Measurements from ENCODE around the gene SLC4A11. TPM values are rescaled to one million over a fixed set of nuclear protein-coding genes. Genes with fewer than 3 reads are reported as not detected.

The SLC4A11 gene
- total RNA-seq, 1 donor from 2014 or later: 6.6 TPM

- H3K27me3 Mint-ChIP-seq (ENCODE audit: low read depth, unreplicated experiment): peaks cover 9% of the 10 kb centered on the region
These were observed 7.9 kb downstream of the SLC4A11 start for GRCh38 chr20:3231116-3231515.

GRCh38 chr20:3229798-3230197 lies 9.2 kb downstream of the SLC4A11 start:
- no peak overlapping the region for H3K4me3 Mint-ChIP-seq (ENCODE audit: unreplicated experiment)
- Histone ChIP-seq H3K9ac (ENCODE audit: low read length) (no peak overlapping the region), H3K4me3 (ENCODE audit: insufficient read depth, low read depth, low read length) (no peak overlapping the region), H3K4me1 (ENCODE audit: insufficient read depth, low read length) (no peaks in the 10 kb centered on the region), H3K36me3 (ENCODE audit: insufficient read depth, low read length) (no peaks in the 10 kb centered on the region), H3K27ac (ENCODE audit: low read depth, low read length) (no peak overlapping the region), H3K27me3 (ENCODE audit: insufficient read depth, low read length) (no peaks in the 10 kb centered on the region), H4K20me1 (ENCODE audit: insufficient read depth, low read length) (no peaks in the 10 kb centered on the region), H3K9me3 (ENCODE audit: insufficient read depth, low read depth, low read length) (no peaks in the 10 kb centered on the region), H3K4me2 (ENCODE audit: low read length) (no peak overlapping the region), H2AFZ (ENCODE audit: low read depth, low read length) (no peak overlapping the region), H3K79me2 (ENCODE audit: insufficient read depth, low read length) (no peaks in the 10 kb centered on the region)
- no peak overlapping the region for H3K27ac Mint-ChIP-seq (ENCODE audit: unreplicated experiment)
- peaks cover 9% of the 10 kb centered on the region for H3K36me3 Mint-ChIP-seq (ENCODE audit: low read depth, unreplicated experiment)
- no peaks in the 10 kb centered on the region for H3K9me3 Mint-ChIP-seq (ENCODE audit: unreplicated experiment)
- H3K27me3 Mint-ChIP-seq (ENCODE audit: low read depth, unreplicated experiment): peaks cover 4% of the 10 kb centered on the region
- no peak for DNase-seq (ENCODE audit: low read depth)
- FAIRE-seq: no peak
- TF ChIP-seq CTCF (IDR thresholded peaks at IDR 0.05; ENCODE audit: insufficient read depth, low read depth, low read length) (no peak), EZH2 (IDR thresholded peaks at IDR 0.05; ENCODE audit: insufficient read depth, low read length) (no peak)
- peaks cover 6% of the 10 kb centered on the region for H3K4me1 Mint-ChIP-seq (ENCODE audit: low read depth, unreplicated experiment)

More at GRCh38 chr20:3231116-3231515, 7.9 kb downstream of the SLC4A11 start:
- Histone ChIP-seq H3K27me3 (ENCODE audit: insufficient read depth, low read length) (no peaks in the 10 kb centered on the region), H3K9me3 (ENCODE audit: insufficient read depth, low read depth, low read length) (no peaks in the 10 kb centered on the region), H3K79me2 (ENCODE audit: insufficient read depth, low read length) (no peaks in the 10 kb centered on the region), H3K4me3 (ENCODE audit: insufficient read depth, low read depth, low read length) (no peak overlapping the region), H3K4me2 (ENCODE audit: low read length) (no peak overlapping the region), H3K4me1 (ENCODE audit: insufficient read depth, low read length) (no peaks in the 10 kb centered on the region), H3K9ac (ENCODE audit: low read length) (no peak overlapping the region), H2AFZ (ENCODE audit: low read depth, low read length) (no peak overlapping the region), H3K27ac (ENCODE audit: low read depth, low read length) (no peak overlapping the region), H3K36me3 (ENCODE audit: insufficient read depth, low read length) (no peaks in the 10 kb centered on the region), H4K20me1 (ENCODE audit: insufficient read depth, low read length) (peaks cover 7% of the 10 kb centered on the region)
- Mint-ChIP-seq H3K9me3 (ENCODE audit: unreplicated experiment) (no peaks in the 10 kb centered on the region), H3K27ac (ENCODE audit: unreplicated experiment) (no peak overlapping the region), H3K4me1 (ENCODE audit: low read depth, unreplicated experiment) (peaks cover 6% of the 10 kb centered on the region), H3K36me3 (ENCODE audit: low read depth, unreplicated experiment) (peaks cover 11% of the 10 kb centered on the region), H3K4me3 (ENCODE audit: unreplicated experiment) (no peak overlapping the region)
- TF ChIP-seq CTCF (IDR thresholded peaks at IDR 0.05; ENCODE audit: insufficient read depth, low read depth, low read length): no peak
- no peak for TF ChIP-seq EZH2 (IDR thresholded peaks at IDR 0.05; ENCODE audit: insufficient read depth, low read length)
- DNase-seq (ENCODE audit: low read depth) (no peak), FAIRE-seq (no peak)

GRCh38 chr20:3229158-3229557 lies 9.8 kb downstream of the SLC4A11 start:
- Histone ChIP-seq H3K27ac (ENCODE audit: low read depth, low read length) (no peak overlapping the region), H4K20me1 (ENCODE audit: insufficient read depth, low read length) (no peaks in the 10 kb centered on the region), H3K4me3 (ENCODE audit: insufficient read depth, low read depth, low read length) (no peak overlapping the region), H3K4me2 (ENCODE audit: low read length) (no peak overlapping the region), H3K4me1 (ENCODE audit: insufficient read depth, low read length) (no peaks in the 10 kb centered on the region), H3K27me3 (ENCODE audit: insufficient read depth, low read length) (no peaks in the 10 kb centered on the region), H3K9me3 (ENCODE audit: insufficient read depth, low read depth, low read length) (no peaks in the 10 kb centered on the region), H3K36me3 (ENCODE audit: insufficient read depth, low read length) (no peaks in the 10 kb centered on the region), H3K9ac (ENCODE audit: low read length) (no peak overlapping the region), H2AFZ (ENCODE audit: low read depth, low read length) (no peak overlapping the region), H3K79me2 (ENCODE audit: insufficient read depth, low read length) (no peaks in the 10 kb centered on the region)
- no peak for FAIRE-seq
- no peak for DNase-seq (ENCODE audit: low read depth)
- Mint-ChIP-seq H3K27me3 (ENCODE audit: low read depth, unreplicated experiment) (no peaks in the 10 kb centered on the region), H3K27ac (ENCODE audit: unreplicated experiment) (no peak overlapping the region), H3K9me3 (ENCODE audit: unreplicated experiment) (no peaks in the 10 kb centered on the region), H3K4me3 (ENCODE audit: unreplicated experiment) (no peak overlapping the region), H3K36me3 (ENCODE audit: low read depth, unreplicated experiment) (peaks cover 6% of the 10 kb centered on the region), H3K4me1 (ENCODE audit: low read depth, unreplicated experiment) (peaks cover 6% of the 10 kb centered on the region)
- TF ChIP-seq EZH2 (IDR thresholded peaks at IDR 0.05; ENCODE audit: insufficient read depth, low read length) (no peak), CTCF (IDR thresholded peaks at IDR 0.05; ENCODE audit: insufficient read depth, low read depth, low read length) (no peak)
